H9 (cell line): ENCODE measurements around the gene SLC9A5. TPM values are rescaled to one million over a fixed set of nuclear protein-coding genes. Genes with fewer than 3 reads are reported as not detected.

ENCODE experiments used
- DNase-seq: peaks from one replicate; pipeline ENCODE4 v3.0.0-alpha.2; 2017
- H2AFZ ChIP-seq: one replicate; pipeline ENCODE4 v1.6.1; 2013; ENCODE audit warnings: mild to moderate bottlenecking, low read length, control low read depth, moderate library complexity
- H2AK5ac ChIP-seq: 2 replicates; pipeline ENCODE4 v1.6.1; 2013; ENCODE audit warnings: low read length, control low read depth, mixed read lengths; ENCODE audit not compliant: insufficient read length
- H2BK120ac ChIP-seq: one replicate; pipeline ENCODE4 v1.6.1; 2013; ENCODE audit warnings: low read depth, mild to moderate bottlenecking, low read length, control low read depth, inconsistent platforms; ENCODE audit not compliant: poor library complexity, severe bottlenecking
- H2BK12ac ChIP-seq: 2 replicates; pipeline ENCODE4 v1.6.1; 2013; ENCODE audit warnings: low read length, control low read depth, mixed read lengths, low read depth; ENCODE audit not compliant: insufficient read length
- H2BK15ac ChIP-seq: 2 replicates; pipeline ENCODE4 v1.6.1; 2013; ENCODE audit warnings: low read depth, low read length, control low read depth
- H2BK20ac ChIP-seq: one replicate; pipeline ENCODE4 v1.6.1; 2013; ENCODE audit warnings: low read depth, mild to moderate bottlenecking, low read length, control low read depth, inconsistent platforms; ENCODE audit not compliant: poor library complexity, severe bottlenecking
- H2BK5ac ChIP-seq: 2 replicates; pipeline ENCODE4 v1.6.1; 2013; ENCODE audit warnings: low read length, control low read depth, mixed read lengths; ENCODE audit not compliant: insufficient read length
- H3K14ac ChIP-seq: 2 replicates; pipeline ENCODE4 v1.6.1; 2013; ENCODE audit warnings: low read length, control low read depth; ENCODE audit not compliant: insufficient read depth
- H3K18ac ChIP-seq: 2 replicates; pipeline ENCODE4 v1.6.1; 2013; ENCODE audit warnings: low read depth, mild to moderate bottlenecking, mixed read lengths, low read length, control low read depth; ENCODE audit not compliant: insufficient read length
- H3K23ac ChIP-seq: 2 replicates; pipeline ENCODE4 v1.6.1; 2013; ENCODE audit warnings: low read length, control low read depth, mixed read lengths, low read depth; ENCODE audit not compliant: insufficient read length
- H3K23me2 ChIP-seq: 2 replicates; pipeline ENCODE4 v1.6.1; 2013; ENCODE audit warnings: low read depth, mild to moderate bottlenecking, mixed read lengths, low read length, control low read depth; ENCODE audit not compliant: insufficient read length, poor library complexity, severe bottlenecking
- H3K27ac ChIP-seq: 2 replicates; pipeline ENCODE4 v1.5.1; 2013; ENCODE audit warnings: low read length, control low read depth, mixed read lengths, low read depth; ENCODE audit not compliant: insufficient read length
- H3K27me3 ChIP-seq: 2 replicates; pipeline ENCODE4 v1.6.1; 2013; ENCODE audit warnings: low read length, control low read depth, inconsistent platforms; ENCODE audit not compliant: insufficient read depth
- H3K4ac ChIP-seq: 2 replicates; pipeline ENCODE4 v1.6.1; 2013; ENCODE audit warnings: low read depth, mild to moderate bottlenecking, control low read depth, inconsistent platforms, low read length, moderate library complexity
- H3K4me1 ChIP-seq: 2 replicates; pipeline ENCODE4 v1.6.1; 2013; ENCODE audit warnings: low read length, control low read depth, inconsistent platforms; ENCODE audit not compliant: insufficient read depth
- H3K4me2 ChIP-seq: 2 replicates; pipeline ENCODE4 v1.6.1; 2013; ENCODE audit warnings: low read length, control low read depth, mixed read lengths; ENCODE audit not compliant: insufficient read length, insufficient read depth
- H3K56ac ChIP-seq: 2 replicates; pipeline ENCODE4 v1.6.1; 2013; ENCODE audit warnings: low read depth, mild to moderate bottlenecking, mixed read lengths, low read length, control low read depth; ENCODE audit not compliant: insufficient read length
- H3K79me1 ChIP-seq: 2 replicates; pipeline ENCODE4 v1.6.1; 2013; ENCODE audit warnings: low read depth, mild to moderate bottlenecking, moderate library complexity, low read length, control low read depth, inconsistent platforms; ENCODE audit not compliant: insufficient read depth, poor library complexity, severe bottlenecking
- H3K79me2 ChIP-seq: 2 replicates; pipeline ENCODE4 v1.6.1; 2013; ENCODE audit warnings: low read length, control low read depth, inconsistent platforms; ENCODE audit not compliant: insufficient read depth
- H3K9ac ChIP-seq: 2 replicates; pipeline ENCODE4 v1.6.1; 2013; ENCODE audit warnings: low read length, control low read depth, mixed read lengths; ENCODE audit not compliant: insufficient read length; ENCODE audit errors: extremely low read depth
- H3K9me3 ChIP-seq: one replicate; pipeline ENCODE4 v1.6.1; 2013; ENCODE audit warnings: low read depth, low read length, inconsistent platforms; ENCODE audit not compliant: control insufficient read depth
- H3T11ph ChIP-seq: one replicate; pipeline ENCODE4 v1.6.1; 2013; ENCODE audit warnings: mild to moderate bottlenecking, low read length, control low read depth, inconsistent platforms
- H4K20me1 ChIP-seq: one replicate; pipeline ENCODE4 v1.6.1; 2013; ENCODE audit not compliant: control insufficient read depth, insufficient read length, insufficient read depth
- H4K5ac ChIP-seq: 2 replicates; pipeline ENCODE4 v1.6.1; 2013; ENCODE audit warnings: low read depth, mild to moderate bottlenecking, mixed read lengths, low read length, control low read depth; ENCODE audit not compliant: insufficient read length
- H4K8ac ChIP-seq: replicated peaks from 2 replicates; pipeline ENCODE4 v1.6.1; 2013; ENCODE audit warnings: low read length, control low read depth, mixed read lengths, low read depth; ENCODE audit not compliant: insufficient read length
- H4K91ac ChIP-seq: 2 replicates; pipeline ENCODE4 v1.6.1; 2013; ENCODE audit warnings: low read depth, mild to moderate bottlenecking, moderate library complexity, mixed read lengths, low read length, control low read depth; ENCODE audit not compliant: insufficient read length
- H3K27ac Mint-ChIP-seq, 3 experiments: 2 replicates in 2 of 3; 3 replicates in 1 of 3; pipeline ENCODE4 v1.8.0; 2020 to 2021; ENCODE audit warnings: mixed read lengths in 3 of 3, mild to moderate bottlenecking in 1 of 3, moderate library complexity in 1 of 3
- H3K27me3 Mint-ChIP-seq: 2 replicates; pipeline ENCODE4 v1.8.0; 2021; ENCODE audit warnings: low read depth, mild to moderate bottlenecking, moderate library complexity, mixed read lengths
- H3K36me3 Mint-ChIP-seq, 3 experiments: 2 replicates in 2 of 3; 3 replicates in 1 of 3; pipeline ENCODE4 v1.8.0; 2020 to 2021; ENCODE audit warnings: low read depth in 3 of 3, mixed read lengths in 3 of 3; ENCODE audit not compliant: insufficient read depth in 1 of 3
- H3K4me1 Mint-ChIP-seq, 2 experiments: 2 replicates each; pipeline ENCODE4 v1.8.0; 2020; ENCODE audit warnings: mixed read lengths in 2 of 2
- H3K4me3 Mint-ChIP-seq, 2 experiments: 2 replicates in 1 of 2; 3 replicates in 1 of 2; pipeline ENCODE4 v1.8.0; 2020 to 2021; ENCODE audit warnings: mild to moderate bottlenecking in 2 of 2, mixed read lengths in 2 of 2, moderate library complexity in 1 of 2
- H3K9me3 Mint-ChIP-seq, 2 experiments: 2 replicates in 1 of 2; 3 replicates in 1 of 2; pipeline ENCODE4 v1.8.0; 2020; ENCODE audit warnings: mild to moderate bottlenecking in 2 of 2, mixed read lengths in 2 of 2, moderate library complexity in 1 of 2
- WGBS: extraction: QIAGEN DNeasy Blood & Tissue Kit; methylation state at CpG from one replicate; pipeline ENCODE4 v1.1.7; 2013; ENCODE audit warnings: missing lambda C conversion rate, low lambda C conversion rate, mixed read lengths; ENCODE audit not compliant: insufficient read length; ENCODE audit errors: extremely low coverage; 5-methylcytosine and 5-hydroxymethylcytosine counted together
- total RNA-seq: library from RNA; stranded (reverse); gene quantifications from 2 replicates; pipeline ENCODE4 v1.2.1, GENCODE V29; 2021
- TF ChIP-seq, protein P1 (sequence below): fragments of 200-600 bp; sonication (generic); conservative IDR thresholded peaks from 3 replicates; pipeline ENCODE4 v1.8.0; 2021; ENCODE audit warnings: antibody characterized with exemption, mild to moderate bottlenecking

The SLC9A5 gene
- total RNA-seq, 1 experiment from 2014 or later: 9.1 TPM

DNA sequence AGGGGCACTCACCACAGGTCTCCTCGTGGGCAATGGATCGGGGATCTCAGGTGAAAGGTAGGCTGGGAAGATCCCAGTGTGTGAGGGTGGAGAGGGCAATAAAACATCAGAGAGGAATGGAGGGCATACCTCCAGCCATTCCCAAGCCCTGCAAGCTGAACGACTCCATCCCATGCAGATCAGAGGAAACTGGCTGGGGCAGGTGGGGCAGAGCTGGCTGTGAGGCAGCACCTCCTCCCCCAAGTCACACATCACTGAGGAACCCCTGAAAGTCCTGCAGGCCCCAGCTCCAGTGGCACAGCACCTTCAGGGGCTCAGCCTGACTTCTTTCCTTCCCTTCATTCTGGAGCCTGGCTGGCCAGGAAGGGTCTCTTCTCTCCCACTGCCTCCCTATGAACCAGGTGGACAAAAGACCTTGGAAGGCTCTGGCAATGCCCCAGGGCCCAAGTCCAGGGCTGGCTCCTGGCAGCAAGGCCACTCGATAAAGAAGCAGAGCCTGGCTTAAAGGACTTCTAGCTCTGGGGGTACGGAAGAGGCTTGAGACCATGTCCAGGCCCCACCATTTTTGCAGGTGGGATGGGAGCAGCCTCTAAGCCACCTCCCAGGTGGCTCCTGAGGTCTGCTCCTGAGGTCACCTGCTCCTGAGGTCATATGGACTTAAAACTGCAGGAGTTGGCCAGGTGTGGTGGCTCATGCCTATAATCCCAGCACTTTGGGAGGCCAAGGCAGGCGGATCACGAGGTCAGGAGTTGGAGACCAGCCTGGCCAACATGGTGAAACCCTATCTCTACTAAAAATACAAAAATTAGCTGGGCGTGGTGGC, 35.4 kb upstream of the SLC9A5 start:
- no peaks in the 10 kb centered on the region for H3K23me2 ChIP-seq
- H3K9me3 Mint-ChIP-seq: no peaks in the 10 kb centered on the region
- H4K5ac ChIP-seq: no peak overlapping the region
- no peaks in the 10 kb centered on the region for H3K79me1 ChIP-seq
- H3K4me2 ChIP-seq: no peak overlapping the region
- no peak overlapping the region for H3K4me3 Mint-ChIP-seq
- no peak overlapping the region for H3K27ac Mint-ChIP-seq
- no peak overlapping the region for H3K27ac ChIP-seq
- H3K36me3 Mint-ChIP-seq: no peaks in the 10 kb centered on the region
- no peak overlapping the region for H2AK5ac ChIP-seq
- no peak overlapping the region for H3K14ac ChIP-seq
- no peaks in the 10 kb centered on the region for H3K79me2 ChIP-seq
- no peak overlapping the region for H4K8ac ChIP-seq
- no peak overlapping the region for H3K18ac ChIP-seq
- H3K9ac ChIP-seq: no peak overlapping the region
- no peak overlapping the region for H3K4ac ChIP-seq
- no peak overlapping the region for H2BK20ac ChIP-seq
- no peaks in the 10 kb centered on the region for H3K9me3 ChIP-seq
- no peak for DNase-seq
- no peaks in the 10 kb centered on the region for H3K4me1 Mint-ChIP-seq
- no peaks in the 10 kb centered on the region for H4K20me1 ChIP-seq
- no peak overlapping the region for H3T11ph ChIP-seq
- no peaks in the 10 kb centered on the region for H3K4me1 ChIP-seq
- H2BK5ac ChIP-seq: no peak overlapping the region
- no peaks in the 10 kb centered on the region; the same call in 1 of the 2 replicates for H3K27me3 ChIP-seq
- no CpG with 5 or more reads among the region's 8 CpGs for WGBS
- H3K23ac ChIP-seq: no peak overlapping the region
- no peak overlapping the region for H2BK12ac ChIP-seq
- H2BK120ac ChIP-seq: no peak overlapping the region
- TF ChIP-seq, protein P1, sequence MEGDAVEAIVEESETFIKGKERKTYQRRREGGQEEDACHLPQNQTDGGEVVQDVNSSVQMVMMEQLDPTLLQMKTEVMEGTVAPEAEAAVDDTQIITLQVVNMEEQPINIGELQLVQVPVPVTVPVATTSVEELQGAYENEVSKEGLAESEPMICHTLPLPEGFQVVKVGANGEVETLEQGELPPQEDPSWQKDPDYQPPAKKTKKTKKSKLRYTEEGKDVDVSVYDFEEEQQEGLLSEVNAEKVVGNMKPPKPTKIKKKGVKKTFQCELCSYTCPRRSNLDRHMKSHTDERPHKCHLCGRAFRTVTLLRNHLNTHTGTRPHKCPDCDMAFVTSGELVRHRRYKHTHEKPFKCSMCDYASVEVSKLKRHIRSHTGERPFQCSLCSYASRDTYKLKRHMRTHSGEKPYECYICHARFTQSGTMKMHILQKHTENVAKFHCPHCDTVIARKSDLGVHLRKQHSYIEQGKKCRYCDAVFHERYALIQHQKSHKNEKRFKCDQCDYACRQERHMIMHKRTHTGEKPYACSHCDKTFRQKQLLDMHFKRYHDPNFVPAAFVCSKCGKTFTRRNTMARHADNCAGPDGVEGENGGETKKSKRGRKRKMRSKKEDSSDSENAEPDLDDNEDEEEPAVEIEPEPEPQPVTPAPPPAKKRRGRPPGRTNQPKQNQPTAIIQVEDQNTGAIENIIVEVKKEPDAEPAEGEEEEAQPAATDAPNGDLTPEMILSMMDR: no peak
- H4K91ac ChIP-seq: no peak overlapping the region
- no peak overlapping the region for H3K56ac ChIP-seq
- no peak overlapping the region for H2AFZ ChIP-seq
- peaks cover 53% of the 10 kb centered on the region for H3K27me3 Mint-ChIP-seq
- no peak overlapping the region for H2BK15ac ChIP-seq
